Measurements from ENCODE around the gene PFKFB2.

PFKFB2 gene

GRCh38 chr1:207115269-207115668 lies 62.2 kb downstream of the PFKFB2 start:
- TF ChIP-seq CTCF (IDR thresholded peaks at IDR 0.05; ENCODE audit: insufficient read depth, low read length, poor library complexity, severe bottlenecking): no peak
- no peak for DNase-seq (ENCODE audit: extremely low read depth, insufficient read length)
- Histone ChIP-seq H3K27me3 (replicated peaks; ENCODE audit: control insufficient read depth, insufficient read depth, low read length) (0 out of 2 replicates have a peak, but pooled peaks cover 2% of the 10 kb centered on the region), H3K4me3 (replicated peaks; ENCODE audit: low read depth, low read length) (no peak overlapping the region), H3K36me3 (ENCODE audit: control insufficient read depth, insufficient read depth, low read length) (no peaks in the 10 kb centered on the region)

GRCh38 chr1:207124389-207124788 lies 71.3 kb downstream of the PFKFB2 start:
- Histone ChIP-seq H3K36me3 (ENCODE audit: control insufficient read depth, insufficient read depth, low read length) (no peaks in the 10 kb centered on the region), H3K4me3 (replicated peaks; ENCODE audit: low read depth, low read length) (no peak overlapping the region), H3K27me3 (replicated peaks; ENCODE audit: control insufficient read depth, insufficient read depth, low read length) (no peaks in the 10 kb centered on the region)
- no peak for DNase-seq (ENCODE audit: extremely low read depth, insufficient read length)
- no peak for TF ChIP-seq CTCF (IDR thresholded peaks at IDR 0.05; ENCODE audit: insufficient read depth, low read length, poor library complexity, severe bottlenecking)

- Histone ChIP-seq H3K4me3 (replicated peaks; ENCODE audit: low read depth, low read length) (no peak overlapping the region), H3K27me3 (replicated peaks; ENCODE audit: control insufficient read depth, insufficient read depth, low read length) (no peaks in the 10 kb centered on the region), H3K36me3 (ENCODE audit: control insufficient read depth, insufficient read depth, low read length) (no peaks in the 10 kb centered on the region)
- no peak for DNase-seq (ENCODE audit: extremely low read depth, insufficient read length)
- no peak for TF ChIP-seq CTCF (IDR thresholded peaks at IDR 0.05; ENCODE audit: insufficient read depth, low read length, poor library complexity, severe bottlenecking)
Measured at GRCh38 chr1:207128336-207128921, 75.4 kb downstream of the PFKFB2 start.

- DNase-seq (ENCODE audit: extremely low read depth, insufficient read length): no peak
- Histone ChIP-seq H3K36me3 (ENCODE audit: control insufficient read depth, insufficient read depth, low read length) (no peaks in the 10 kb centered on the region), H3K4me3 (replicated peaks; ENCODE audit: low read depth, low read length) (no peak overlapping the region), H3K27me3 (replicated peaks; ENCODE audit: control insufficient read depth, insufficient read depth, low read length) (no peaks in the 10 kb centered on the region)
- TF ChIP-seq CTCF (IDR thresholded peaks at IDR 0.05; ENCODE audit: insufficient read depth, low read length, poor library complexity, severe bottlenecking): no peak
Measured at GRCh38 chr1:207129053-207129452, 76.0 kb downstream of the PFKFB2 start.

Measured in GM06990 (cell line).